Nephron (organoid): ENCODE measurements around the gene AGA.

ENCODE experiments used
- H3K27ac Mint-ChIP-seq, 3 experiments: 2 replicates each; pipeline ENCODE4 v1.8.0; 2020; ENCODE audit warnings: mixed read lengths in 3 of 3, mild to moderate bottlenecking in 2 of 3, moderate library complexity in 1 of 3
- H3K27me3 Mint-ChIP-seq: 2 replicates; pipeline ENCODE4 v1.8.0; 2021; ENCODE audit warnings: low read depth, mild to moderate bottlenecking, moderate library complexity, mixed read lengths
- H3K36me3 Mint-ChIP-seq: 2 replicates; pipeline ENCODE4 v1.8.0; 2020; ENCODE audit warnings: low read depth, mixed read lengths
- H3K4me1 Mint-ChIP-seq: 2 replicates; pipeline ENCODE4 v1.8.0; 2020; ENCODE audit warnings: mixed read lengths
- H3K4me3 Mint-ChIP-seq, 3 experiments: 2 replicates each; pipeline ENCODE4 v1.8.0; 2020; ENCODE audit warnings: mild to moderate bottlenecking in 3 of 3, mixed read lengths in 3 of 3, moderate library complexity in 2 of 3
- H3K9me3 Mint-ChIP-seq: 2 replicates; pipeline ENCODE4 v1.8.0; 2020; ENCODE audit warnings: mixed read lengths
- CTCF ChIP-seq, 3 experiments: fragments of 200-600 bp; sonication (generic); IDR thresholded peaks; one replicate each; pipeline ENCODE4 v1.5.0; 2021; ENCODE audit warnings: antibody characterized with exemption in 3 of 3; ENCODE audit not compliant: unreplicated experiment in 3 of 3

AGA gene

DNA sequence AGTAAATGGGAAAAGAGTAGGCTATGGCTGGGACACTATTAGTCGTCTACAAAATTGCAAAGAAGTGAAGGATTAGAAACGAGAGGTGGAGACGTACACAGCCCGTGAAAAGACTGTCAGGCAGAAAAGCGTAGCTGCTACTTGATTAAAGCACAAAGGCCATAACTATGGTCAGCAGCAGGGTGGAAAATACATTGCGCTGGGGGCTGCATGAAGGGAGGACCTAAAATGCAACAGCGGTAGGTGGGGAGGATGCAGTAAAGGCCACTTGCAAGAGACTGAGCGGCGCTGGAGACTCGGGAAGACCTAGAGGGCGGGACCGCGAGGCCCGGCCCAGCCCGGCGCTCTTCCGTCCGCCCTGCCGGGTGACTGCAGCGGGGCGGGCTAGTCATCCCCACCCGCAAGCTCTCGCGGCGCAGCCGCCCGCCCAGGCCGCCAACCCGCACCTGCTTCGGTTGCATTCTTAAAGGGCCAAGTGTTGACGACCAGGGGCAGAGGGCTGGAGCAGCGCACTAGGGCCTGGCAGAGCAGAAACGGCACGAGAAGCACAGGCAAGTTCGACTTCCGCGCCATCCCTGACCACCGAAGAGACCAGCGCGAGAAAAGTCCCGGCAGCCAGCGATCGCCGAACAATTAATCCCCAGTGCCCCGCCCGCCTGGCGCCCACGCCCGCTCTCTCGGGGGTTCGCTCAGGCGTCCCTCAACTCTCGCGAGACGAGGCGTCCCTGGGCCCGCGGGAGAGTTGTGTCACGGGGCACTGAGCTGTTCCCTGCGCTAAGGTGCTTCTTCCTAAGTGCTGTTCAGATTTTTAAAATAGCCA is at the start of gene AGA:
Gene AGA (minus strand): TSS at position 635 of the 820 bp plus-strand sequence. CDS start 62 bp downstream, at position 573.
- Mint-ChIP-seq H3K27me3 (no peaks in the 10 kb centered on the region), H3K27ac (peak within 1 kb of the TSS; percentile 88 to 94 (median 94)), H3K9me3 (no peaks in the 10 kb centered on the region), H3K4me1 (peaks cover 21% of the 10 kb centered on the region), H3K36me3 (peaks cover 2% of the 10 kb centered on the region), H3K4me3 (peak within 1 kb of the TSS; percentile 87 to 90 (median 88))
- no peak for TF ChIP-seq CTCF (IDR thresholded peaks at IDR 0.05; ENCODE audit: unreplicated experiment in 3 of 3)

- H3K9me3 Mint-ChIP-seq, result peaks cover 3% of the 10 kb centered on the region
- H3K36me3 Mint-ChIP-seq, result no peaks in the 10 kb centered on the region
- no peak for TF ChIP-seq CTCF (IDR thresholded peaks at IDR 0.05; ENCODE audit: unreplicated experiment in 3 of 3)
- H3K27ac Mint-ChIP-seq, result no peak overlapping the region
- no peak overlapping the region for H3K4me3 Mint-ChIP-seq
- H3K4me1 Mint-ChIP-seq, result no peaks in the 10 kb centered on the region
- H3K27me3 Mint-ChIP-seq, result no peaks in the 10 kb centered on the region
Measured at GRCh38 chr4:177492022-177492421, 49.8 kb upstream of the AGA start.

- no peak for TF ChIP-seq CTCF (IDR thresholded peaks at IDR 0.05; ENCODE audit: unreplicated experiment in 3 of 3)
- H3K9me3 Mint-ChIP-seq, result no peaks in the 10 kb centered on the region
- no peaks in the 10 kb centered on the region for H3K36me3 Mint-ChIP-seq
- no peak overlapping the region for H3K27ac Mint-ChIP-seq
- H3K4me3 Mint-ChIP-seq, result no peak overlapping the region
- no peaks in the 10 kb centered on the region for H3K4me1 Mint-ChIP-seq
- no peaks in the 10 kb centered on the region for H3K27me3 Mint-ChIP-seq
Measured at GRCh38 chr4:177490769-177491168, 48.5 kb upstream of the AGA start.

GRCh38 chr4:177489471-177490246 is 47.4 kb upstream of the AGA start:
- H3K9me3 Mint-ChIP-seq, result no peaks in the 10 kb centered on the region
- no peak overlapping the region for H3K27ac Mint-ChIP-seq
- TF ChIP-seq CTCF (IDR thresholded peaks at IDR 0.05; ENCODE audit: unreplicated experiment in 3 of 3), result no peak
- no peaks in the 10 kb centered on the region for H3K27me3 Mint-ChIP-seq
- H3K4me3 Mint-ChIP-seq, result no peak overlapping the region
- H3K36me3 Mint-ChIP-seq, result no peaks in the 10 kb centered on the region
- H3K4me1 Mint-ChIP-seq, result no peaks in the 10 kb centered on the region

DNA sequence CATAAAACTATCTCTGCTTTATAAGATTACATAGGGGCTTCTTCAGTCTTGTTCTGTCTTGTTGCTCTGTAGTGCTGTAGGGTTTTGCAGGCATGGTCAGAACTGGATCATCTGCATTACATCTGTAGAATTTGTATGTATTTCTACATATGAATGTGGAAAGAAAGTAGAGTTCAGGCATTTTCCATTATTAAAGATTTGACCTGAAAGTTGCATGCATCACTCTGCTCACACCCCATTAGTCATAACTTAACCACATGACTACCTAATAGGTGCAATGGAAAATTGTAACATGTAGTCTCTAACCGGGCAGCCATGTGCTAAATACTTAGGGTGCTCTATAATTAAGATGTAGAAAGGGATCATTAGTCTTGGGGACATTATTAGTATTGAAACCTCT is 45.7 kb upstream of the AGA start:
- Mint-ChIP-seq H3K9me3 (no peaks in the 10 kb centered on the region), H3K4me3 (no peak overlapping the region), H3K27me3 (no peaks in the 10 kb centered on the region), H3K27ac (no peak overlapping the region), H3K4me1 (no peaks in the 10 kb centered on the region), H3K36me3 (no peaks in the 10 kb centered on the region)
- no peak for TF ChIP-seq CTCF (IDR thresholded peaks at IDR 0.05; ENCODE audit: unreplicated experiment in 3 of 3)
